ENCODE measurements around the gene ZNF827. TPM values are rescaled to one million over a fixed set of nuclear protein-coding genes. Genes with fewer than 3 reads are reported as not detected.

The ZNF827 gene
- total RNA-seq, 3 donors from 2014 or later = 18.6 to 21.1 (median 19.0) TPM

GRCh38 chr4:145804116-145804515 is 134.5 kb downstream of the ZNF827 start:
- Histone ChIP-seq H3K36me3 (no peaks in the 10 kb centered on the region), H3K27me3 (no peaks in the 10 kb centered on the region), H3K4me1 (no peaks in the 10 kb centered on the region), H3K9me3 (no peaks in the 10 kb centered on the region), H3K4me3 (no peak overlapping the region), H3K27ac (peak overlapping the region; percentile 5 to 15)
- TF ChIP-seq POLR2AphosphoS5 (IDR thresholded peaks at IDR 0.05) = peak in 1 of 3 donors; percentile 21
- TF ChIP-seq CTCF (IDR thresholded peaks at IDR 0.05) = no peak
- intact Hi-C loops (cut with DNase I; ENCODE audit: low total_unique reads) = no loop called here
- peak in 1 of 2 donors; percentile 22 for DNase-seq (ENCODE audit: low spot score in 2 of 2)

- H3K9me3 ChIP-seq = no peaks in the 10 kb centered on the region
- no peak for TF ChIP-seq CTCF (IDR thresholded peaks at IDR 0.05)
- TF ChIP-seq POLR2A (IDR thresholded peaks at IDR 0.05) = no peak
- TF ChIP-seq POLR2AphosphoS5 (IDR thresholded peaks at IDR 0.05) = no peak
- H3K36me3 ChIP-seq = no peaks in the 10 kb centered on the region
- H3K27me3 ChIP-seq = no peaks in the 10 kb centered on the region
- DNase-seq (ENCODE audit: low spot score in 2 of 2) = no peak
- H3K4me1 ChIP-seq = no peaks in the 10 kb centered on the region
- no peak overlapping the region for H3K27ac ChIP-seq
- intact Hi-C loops (cut with DNase I; ENCODE audit: low total_unique reads) = no loop called here
- no peak overlapping the region for H3K4me3 ChIP-seq
These were observed 139.4 kb downstream of the ZNF827 start for GRCh38 chr4:145799223-145799622.

- no peak for DNase-seq (ENCODE audit: low spot score in 2 of 2)
- Histone ChIP-seq H3K27ac (no peak overlapping the region), H3K27me3 (no peaks in the 10 kb centered on the region), H3K36me3 (no peaks in the 10 kb centered on the region), H3K4me3 (no peak overlapping the region), H3K9me3 (no peaks in the 10 kb centered on the region), H3K4me1 (no peaks in the 10 kb centered on the region)
- TF ChIP-seq POLR2A (IDR thresholded peaks at IDR 0.05) (no peak), POLR2AphosphoS5 (IDR thresholded peaks at IDR 0.05) (no peak), CTCF (IDR thresholded peaks at IDR 0.05) (no peak)
- intact Hi-C loops (cut with DNase I; ENCODE audit: low total_unique reads) = no loop called here
These were observed 141.3 kb downstream of the ZNF827 start for GRCh38 chr4:145797278-145797677.

- Histone ChIP-seq H3K27ac (no peak overlapping the region), H3K27me3 (no peaks in the 10 kb centered on the region), H3K9me3 (no peaks in the 10 kb centered on the region), H3K4me3 (no peak overlapping the region), H3K4me1 (no peaks in the 10 kb centered on the region), H3K36me3 (no peaks in the 10 kb centered on the region)
- TF ChIP-seq CTCF (IDR thresholded peaks at IDR 0.05) = no peak
- no peak for TF ChIP-seq POLR2A (IDR thresholded peaks at IDR 0.05)
- TF ChIP-seq POLR2AphosphoS5 (IDR thresholded peaks at IDR 0.05) = no peak
- intact Hi-C loops (cut with DNase I; ENCODE audit: low total_unique reads) = no loop called here
- no peak for DNase-seq (ENCODE audit: low spot score in 2 of 2)
These were observed 142.3 kb downstream of the ZNF827 start for GRCh38 chr4:145796346-145796745.

GRCh38 chr4:145795521-145795920 is 143.1 kb downstream of the ZNF827 start:
- DNase-seq (ENCODE audit: low spot score in 2 of 2) = no peak
- H3K4me1 ChIP-seq = no peaks in the 10 kb centered on the region
- no peak overlapping the region for H3K4me3 ChIP-seq
- no peaks in the 10 kb centered on the region for H3K9me3 ChIP-seq
- intact Hi-C loops (cut with DNase I; ENCODE audit: low total_unique reads) = no loop called here
- TF ChIP-seq POLR2A (IDR thresholded peaks at IDR 0.05) (no peak), POLR2AphosphoS5 (IDR thresholded peaks at IDR 0.05) (no peak), CTCF (IDR thresholded peaks at IDR 0.05) (no peak)
- H3K27me3 ChIP-seq = no peaks in the 10 kb centered on the region
- H3K36me3 ChIP-seq = no peaks in the 10 kb centered on the region
- no peak overlapping the region for H3K27ac ChIP-seq
